Measurements from ENCODE around the gene VWA1. TPM values are rescaled to one million over a fixed set of nuclear protein-coding genes. Genes with fewer than 3 reads are reported as not detected.
"Not testable (repeated sequence)": the region's sequence is repeated elsewhere in the genome, so short reads cannot be mapped to it uniquely, and the experiment has no call there.

The VWA1 gene
- total RNA-seq, 4 donors from 2014 or later, result 29.4 to 82.0 (median 51.6) TPM

DNA sequence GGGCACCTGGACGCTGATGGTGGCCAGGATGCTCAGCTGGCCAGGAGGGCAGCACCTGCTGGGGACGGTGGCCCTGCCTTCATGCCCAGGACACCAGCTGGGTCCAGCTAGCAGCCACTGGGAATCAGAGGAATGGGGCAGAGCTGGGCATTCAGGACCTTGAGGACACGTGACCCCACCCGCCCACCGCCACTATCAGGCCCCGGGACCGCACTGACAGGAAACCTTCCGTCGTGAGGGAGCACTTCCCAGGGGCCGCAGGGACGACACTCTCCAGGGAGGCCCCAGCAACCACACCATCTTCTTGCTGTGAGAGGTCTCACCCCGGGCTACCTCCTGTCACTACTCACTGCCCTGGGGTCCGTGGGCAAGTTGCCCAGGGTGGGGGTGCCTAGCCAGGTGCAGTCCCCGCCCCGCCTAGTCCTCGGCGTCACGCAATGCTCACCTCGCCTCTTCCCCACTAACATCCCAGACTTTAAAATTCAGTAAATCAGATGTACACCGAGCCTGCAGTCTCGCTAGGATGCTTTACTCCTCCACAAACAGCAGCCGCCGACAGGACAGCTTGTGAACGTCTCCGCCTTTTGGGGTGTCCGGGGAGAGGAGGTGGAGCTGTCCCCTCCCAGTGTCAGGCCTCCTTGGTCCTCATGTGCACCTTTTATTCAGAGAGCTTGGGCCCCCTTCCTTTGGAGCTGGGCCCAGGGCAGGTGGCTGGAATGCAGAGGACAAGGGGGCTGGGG is 4.9 kb downstream of the VWA1 start:
- DNase-seq, result no peak
- no peak overlapping the region for H3K4me3 ChIP-seq
- peaks cover 26 to 43% (median 41%) of the 10 kb centered on the region in 4 donors for H3K4me1 ChIP-seq
- H3K9me3 ChIP-seq, result no peaks in the 10 kb centered on the region
- in situ Hi-C loops (cut with MboI; ENCODE audit: low pct_ligation_motif_present in 1 of 4, low pct_unique_long_range_greater_than_20kb in 1 of 4, low sequenced_read_pairs in 3 of 4), result no loop called here
- intact Hi-C loops (cut with DNase I; ENCODE audit: low total_unique reads), result no loop called here
- 74% methylated on average over 23 of the region's 26 CpGs; no CpG with 5 or more reads in 1 of the 2 donors for WGBS, 2 donors (ENCODE audit: low coverage in 1 of 2)
- H3K36me3 ChIP-seq, result no peaks in the 10 kb centered on the region
- TF ChIP-seq, protein P1, sequence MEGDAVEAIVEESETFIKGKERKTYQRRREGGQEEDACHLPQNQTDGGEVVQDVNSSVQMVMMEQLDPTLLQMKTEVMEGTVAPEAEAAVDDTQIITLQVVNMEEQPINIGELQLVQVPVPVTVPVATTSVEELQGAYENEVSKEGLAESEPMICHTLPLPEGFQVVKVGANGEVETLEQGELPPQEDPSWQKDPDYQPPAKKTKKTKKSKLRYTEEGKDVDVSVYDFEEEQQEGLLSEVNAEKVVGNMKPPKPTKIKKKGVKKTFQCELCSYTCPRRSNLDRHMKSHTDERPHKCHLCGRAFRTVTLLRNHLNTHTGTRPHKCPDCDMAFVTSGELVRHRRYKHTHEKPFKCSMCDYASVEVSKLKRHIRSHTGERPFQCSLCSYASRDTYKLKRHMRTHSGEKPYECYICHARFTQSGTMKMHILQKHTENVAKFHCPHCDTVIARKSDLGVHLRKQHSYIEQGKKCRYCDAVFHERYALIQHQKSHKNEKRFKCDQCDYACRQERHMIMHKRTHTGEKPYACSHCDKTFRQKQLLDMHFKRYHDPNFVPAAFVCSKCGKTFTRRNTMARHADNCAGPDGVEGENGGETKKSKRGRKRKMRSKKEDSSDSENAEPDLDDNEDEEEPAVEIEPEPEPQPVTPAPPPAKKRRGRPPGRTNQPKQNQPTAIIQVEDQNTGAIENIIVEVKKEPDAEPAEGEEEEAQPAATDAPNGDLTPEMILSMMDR (IDR thresholded peaks at IDR 0.05), result no peak
- TF ChIP-seq POLR2AphosphoS5 (IDR thresholded peaks at IDR 0.05) (no peak), EP300 (IDR thresholded peaks at IDR 0.05; ENCODE audit: low read depth) (no peak), POLR2A (IDR thresholded peaks at IDR 0.05) (no peak)
- H3K27me3 ChIP-seq, result no peaks in the 10 kb centered on the region
- peak overlapping the region in 1 of 4 donors; percentile 57 for H3K27ac ChIP-seq

DNA sequence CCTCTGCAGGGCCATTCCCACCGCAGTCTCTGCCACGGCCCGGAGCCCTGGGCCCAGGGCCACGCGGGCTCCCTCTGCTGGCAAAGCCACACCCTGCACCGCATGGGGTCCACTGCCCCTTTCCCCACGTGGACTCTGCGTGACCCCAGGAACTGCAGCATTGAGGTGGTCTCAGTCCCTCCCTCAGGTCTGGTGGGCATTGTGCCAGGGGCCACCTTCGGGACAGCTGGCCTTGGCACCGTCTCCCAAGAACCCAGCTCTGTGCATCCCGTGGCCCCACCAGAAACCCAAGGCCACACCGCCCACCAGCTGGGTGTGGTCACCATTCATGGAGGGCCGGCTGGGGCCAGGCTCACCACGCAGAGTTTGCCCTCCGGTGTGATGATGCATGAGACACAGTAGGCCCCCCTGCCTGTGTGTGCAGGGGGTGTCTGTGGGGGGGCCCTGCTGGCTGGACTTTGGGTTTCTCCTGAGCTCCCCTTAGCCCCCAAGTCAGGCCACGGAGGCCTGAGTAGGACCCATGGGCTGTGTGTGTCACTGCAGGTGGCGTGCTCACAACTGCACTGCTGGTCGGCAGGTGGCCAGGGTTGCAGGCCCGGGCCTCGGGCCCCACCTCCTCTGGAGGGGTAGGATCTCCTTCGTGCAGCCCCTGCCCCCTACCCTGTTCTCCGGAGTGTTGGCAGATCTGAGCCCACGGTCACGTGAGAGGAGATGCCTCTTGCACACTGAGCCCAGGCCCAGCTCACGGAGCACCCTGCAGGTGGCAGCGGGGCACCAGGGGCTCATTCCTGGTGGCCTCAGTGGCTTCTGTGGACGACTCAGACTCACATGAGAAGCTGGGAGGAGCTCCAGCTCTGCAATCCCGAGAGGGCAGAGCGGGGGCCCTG is 5.8 kb downstream of the VWA1 start:
- TF ChIP-seq, protein P1 (IDR thresholded peaks at IDR 0.05), result peak; percentile 90 to 98 (median 93)
- TF ChIP-seq EP300 (IDR thresholded peaks at IDR 0.05; ENCODE audit: low read depth) (no peak), POLR2AphosphoS5 (IDR thresholded peaks at IDR 0.05) (peak in 2 of 3 donors; percentile 17 to 31), POLR2A (IDR thresholded peaks at IDR 0.05) (no peak)
- Histone ChIP-seq H3K4me3 (no peak overlapping the region), H3K27me3 (no peaks in the 10 kb centered on the region), H3K27ac (peak overlapping the region in 1 of 4 donors; percentile 57), H3K36me3 (no peaks in the 10 kb centered on the region), H3K9me3 (no peaks in the 10 kb centered on the region), H3K4me1 (peaks cover 22 to 38% (median 35%) of the 10 kb centered on the region in 4 donors)
- WGBS, 2 donors (ENCODE audit: low coverage in 1 of 2), result 27% methylated on average over 29 of the region's 29 CpGs; no CpG with 5 or more reads in 1 of the 2 donors
- peak; percentile 62 for DNase-seq
- in situ Hi-C loops (cut with MboI; ENCODE audit: low pct_ligation_motif_present in 1 of 4, low pct_unique_long_range_greater_than_20kb in 1 of 4, low sequenced_read_pairs in 3 of 4) (no loop called here), intact Hi-C loops (cut with DNase I; ENCODE audit: low total_unique reads) (no loop called here)

DNA sequence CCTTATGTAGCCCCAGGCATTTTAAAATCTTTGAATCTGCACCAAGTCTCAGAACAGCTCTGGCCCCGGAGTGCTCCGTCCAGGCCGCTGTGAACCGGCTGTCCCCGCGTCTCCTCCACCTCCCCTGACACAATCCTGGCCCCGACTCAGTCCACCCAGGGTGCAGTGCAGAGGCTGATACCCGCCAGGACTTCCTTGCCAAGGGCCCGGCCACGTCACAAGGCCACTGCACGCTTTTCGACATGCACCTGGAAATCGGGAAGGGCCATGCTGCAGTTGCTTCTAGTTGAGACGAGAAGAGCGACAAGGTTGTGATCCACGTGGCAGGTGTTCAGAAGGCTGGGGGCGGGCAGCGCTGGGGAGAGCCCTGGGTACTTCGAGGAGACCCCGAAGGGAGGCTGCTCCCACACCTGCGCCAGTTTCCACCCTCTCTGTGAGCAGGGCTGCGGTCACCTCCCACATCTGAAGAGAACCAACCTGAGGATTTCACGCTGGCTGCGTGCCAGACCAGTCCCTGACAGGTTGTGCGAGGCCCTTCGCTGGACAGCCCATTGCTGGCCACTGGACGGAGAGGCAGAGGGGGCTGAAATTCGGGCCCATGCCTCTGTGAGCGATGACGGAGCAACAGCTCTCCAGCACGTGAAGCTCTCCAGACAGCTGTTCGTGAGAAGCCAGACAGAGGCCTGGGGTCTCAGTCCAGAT is 6.7 kb downstream of the VWA1 start:
- Histone ChIP-seq H3K4me1 (peaks cover 18 to 28% (median 26%) of the 10 kb centered on the region in 4 donors), H3K36me3 (no peaks in the 10 kb centered on the region), H3K27ac (no peak overlapping the region), H3K4me3 (no peak overlapping the region), H3K9me3 (no peaks in the 10 kb centered on the region), H3K27me3 (no peaks in the 10 kb centered on the region)
- in situ Hi-C loops (cut with MboI; ENCODE audit: low pct_ligation_motif_present in 1 of 4, low pct_unique_long_range_greater_than_20kb in 1 of 4, low sequenced_read_pairs in 3 of 4) (no loop called here), intact Hi-C loops (cut with DNase I; ENCODE audit: low total_unique reads) (no loop called here)
- 68 to 89% methylated on average over 5 to 32 of the region's 32 CpGs for WGBS, 2 donors (ENCODE audit: low coverage in 1 of 2)
- TF ChIP-seq POLR2A (IDR thresholded peaks at IDR 0.05) (no peak), EP300 (IDR thresholded peaks at IDR 0.05; ENCODE audit: low read depth) (no peak)
- TF ChIP-seq, protein P1 (IDR thresholded peaks at IDR 0.05), result no peak
- DNase-seq, result no peak

DNA sequence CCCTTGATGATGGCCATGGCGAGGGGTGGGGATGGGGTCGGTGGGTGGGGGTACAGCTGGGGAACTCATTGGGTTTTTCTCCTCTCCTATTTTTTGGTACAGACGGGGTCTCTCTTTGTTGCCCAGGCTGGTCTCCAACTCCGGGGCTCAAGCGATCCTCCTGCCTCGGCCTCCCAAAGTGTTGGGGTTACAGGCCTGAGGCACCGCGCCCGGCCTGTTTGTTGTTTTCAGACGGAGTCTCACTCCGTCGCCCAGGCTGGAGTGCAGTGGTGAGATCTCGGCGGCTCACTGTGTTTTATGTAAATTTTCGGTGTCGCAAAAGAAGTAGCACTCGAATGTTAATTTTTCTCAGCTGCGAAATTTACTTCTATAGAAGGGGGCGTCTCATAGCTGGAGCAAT is 11.1 kb downstream of the VWA1 start:
- intact Hi-C loops (cut with DNase I; ENCODE audit: low total_unique reads); H3K4me1 ChIP-seq; H3K9me3 ChIP-seq; in situ Hi-C loops (cut with MboI; ENCODE audit: low pct_ligation_motif_present in 1 of 4, low pct_unique_long_range_greater_than_20kb in 1 of 4, low sequenced_read_pairs in 3 of 4); H3K27me3 ChIP-seq; DNase-seq; H3K27ac ChIP-seq; H3K36me3 ChIP-seq; H3K4me3 ChIP-seq: not testable (repeated sequence)
- WGBS, 2 donors (ENCODE audit: low coverage in 1 of 2), result 89 to 93% methylated on average over 3 to 19 of the region's 19 CpGs
